ENCODE data around the gene ATXN7L3.
A peak's percentile ranks its signal among the peaks of the same experiment; 100 is the strongest.

Gene ATXN7L3

DNA sequence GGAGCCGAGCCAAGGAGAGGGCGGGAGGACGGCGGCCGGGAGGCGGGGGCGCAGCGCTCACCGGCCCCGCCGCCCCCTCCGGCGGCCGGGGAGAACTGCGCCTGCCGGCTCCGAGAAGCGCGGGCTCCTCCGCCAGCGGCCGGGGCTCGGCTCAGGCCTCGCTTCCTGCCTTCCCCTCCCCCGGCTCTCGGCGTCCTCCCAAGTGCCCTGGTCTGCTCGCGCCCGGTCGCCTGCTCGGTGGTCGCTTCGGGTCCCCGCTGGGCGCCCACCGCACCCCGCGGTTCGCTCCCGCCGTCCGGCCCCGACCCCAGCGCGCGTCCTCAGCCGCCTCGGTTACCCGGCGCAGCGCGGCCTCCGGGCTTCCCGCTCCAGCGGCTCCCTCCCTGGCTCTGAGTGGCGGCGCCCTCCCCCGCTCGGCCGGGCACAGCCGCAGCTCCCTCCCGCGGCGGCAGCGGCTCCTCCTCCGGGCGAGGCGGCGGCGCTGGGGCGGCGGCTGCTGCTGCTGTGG lies 19.5 kb upstream of the ATXN7L3 start:
- in situ Hi-C loops (cut with MboI; ENCODE audit: low pct_unique_long_range_greater_than_20kb, low sequenced_read_pairs): loop anchor here (10.0 kb wide), 1 partner anchor 106 kb away; the partner anchor contains the start of gene SLC25A39
- peak; percentile 59 for DNase-seq

DNA sequence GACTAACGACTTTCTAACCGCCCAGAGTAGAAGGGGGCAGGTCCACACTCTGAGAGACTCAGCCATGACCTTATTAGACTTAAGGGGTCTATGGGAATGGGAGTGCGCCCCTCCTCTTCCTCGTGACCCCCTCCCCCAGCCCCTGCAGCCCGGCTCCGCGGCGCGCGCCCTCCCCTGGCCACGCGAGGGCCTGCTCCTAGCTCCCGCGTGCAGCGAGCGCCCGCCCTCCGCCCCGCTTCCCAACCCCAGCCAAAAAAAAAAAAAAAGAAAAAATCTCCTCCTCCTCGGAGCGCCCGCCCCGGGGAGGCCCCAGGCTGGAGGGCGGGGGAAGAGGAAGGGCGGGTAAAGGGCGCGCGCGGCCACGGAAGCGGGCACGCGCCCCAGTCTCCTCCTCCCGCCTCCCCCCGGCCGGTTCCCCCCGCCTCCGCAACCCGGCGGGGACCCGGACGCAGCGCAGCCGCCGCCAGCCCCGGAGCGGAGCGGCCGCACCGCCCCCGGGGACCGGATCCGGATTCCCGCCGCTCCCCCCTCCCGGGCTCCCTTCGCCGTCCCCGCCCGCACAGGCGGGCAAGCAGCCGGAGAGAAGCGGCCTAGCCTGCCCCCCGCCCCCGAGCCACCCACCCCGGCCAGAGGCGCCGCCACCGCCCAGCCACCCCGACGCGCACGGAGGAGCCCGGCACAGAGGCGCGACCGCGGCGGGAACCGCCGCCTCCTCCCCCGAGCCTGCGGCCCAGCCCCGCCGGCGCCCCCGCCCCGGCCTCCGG lies 18.8 kb upstream of the ATXN7L3 start:
- in situ Hi-C loops (cut with MboI; ENCODE audit: low pct_unique_long_range_greater_than_20kb, low sequenced_read_pairs): loop anchor here (10.0 kb wide), 1 partner anchor 106 kb away; the partner anchor contains the start of gene SLC25A39
- peak; percentile 96 for DNase-seq

GRCh38 chr17:44217738-44218343 lies 18.2 kb upstream of the ATXN7L3 start:
- in situ Hi-C loops (cut with MboI; ENCODE audit: low pct_unique_long_range_greater_than_20kb, low sequenced_read_pairs): loop anchor here (10.0 kb wide), 1 partner anchor 107 kb away; the partner anchor contains the start of gene SLC25A39
- peak; percentile 34 for DNase-seq

GRCh38 chr17:44216694-44217093 lies 17.0 kb upstream of the ATXN7L3 start:
- DNase-seq: no peak
- in situ Hi-C loops (cut with MboI; ENCODE audit: low pct_unique_long_range_greater_than_20kb, low sequenced_read_pairs): loop anchor here (10.0 kb wide), 1 partner anchor 108 kb away; the partner anchor contains the start of gene SLC25A39

DNA sequence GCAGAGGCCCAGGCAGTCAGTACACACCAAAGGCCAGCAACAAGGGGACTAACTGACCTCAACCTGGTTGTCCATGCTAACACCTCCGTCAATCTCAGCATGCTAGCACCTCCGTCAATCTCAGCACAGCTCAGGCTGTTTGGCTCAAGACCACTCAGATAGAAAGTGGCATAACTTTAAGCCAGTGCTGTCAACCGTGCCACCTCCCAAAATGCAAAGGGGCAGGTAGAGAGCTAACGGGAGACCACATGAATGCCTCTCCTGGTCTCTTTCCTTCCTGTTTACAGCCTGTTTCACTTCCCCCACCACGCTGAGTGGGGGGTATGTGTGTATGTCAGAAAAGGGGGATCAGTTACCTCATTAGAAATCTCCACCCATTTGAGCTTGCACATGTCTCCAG lies 16.5 kb upstream of the ATXN7L3 start:
- in situ Hi-C loops (cut with MboI; ENCODE audit: low pct_unique_long_range_greater_than_20kb, low sequenced_read_pairs): loop anchor here (10.0 kb wide), 1 partner anchor 109 kb away; the partner anchor contains the start of gene SLC25A39
- DNase-seq: no peak

GRCh38 chr17:44214896-44215295 lies 15.2 kb upstream of the ATXN7L3 start:
- in situ Hi-C loops (cut with MboI; ENCODE audit: low pct_unique_long_range_greater_than_20kb, low sequenced_read_pairs): loop anchor here (10.0 kb wide), 1 partner anchor 110 kb away; the partner anchor contains the start of gene SLC25A39
- no peak for DNase-seq

DNA sequence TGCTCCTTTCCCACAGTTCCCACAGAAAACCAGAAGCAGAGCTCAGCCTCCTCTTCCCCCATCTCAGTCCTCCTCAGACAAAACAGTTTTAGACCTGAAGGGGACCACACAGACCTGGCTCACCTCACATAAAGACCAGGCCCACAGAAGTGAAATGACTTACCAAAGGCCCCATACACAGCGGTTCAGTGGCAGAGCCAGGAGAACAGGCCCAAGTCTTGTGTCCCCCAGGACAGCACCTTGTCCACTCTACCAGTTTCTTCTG lies 14.5 kb upstream of the ATXN7L3 start:
- in situ Hi-C loops (cut with MboI; ENCODE audit: low pct_unique_long_range_greater_than_20kb, low sequenced_read_pairs): loop anchor here (10.0 kb wide), 1 partner anchor 111 kb away; the partner anchor contains the start of gene SLC25A39
- DNase-seq: no peak

- in situ Hi-C loops (cut with MboI; ENCODE audit: low pct_unique_long_range_greater_than_20kb, low sequenced_read_pairs): loop anchor here (10.0 kb wide), 1 partner anchor 111 kb away; the partner anchor contains the start of gene SLC25A39
- DNase-seq: no peak
These were observed 13.9 kb upstream of the ATXN7L3 start for GRCh38 chr17:44213403-44214229.

DNA sequence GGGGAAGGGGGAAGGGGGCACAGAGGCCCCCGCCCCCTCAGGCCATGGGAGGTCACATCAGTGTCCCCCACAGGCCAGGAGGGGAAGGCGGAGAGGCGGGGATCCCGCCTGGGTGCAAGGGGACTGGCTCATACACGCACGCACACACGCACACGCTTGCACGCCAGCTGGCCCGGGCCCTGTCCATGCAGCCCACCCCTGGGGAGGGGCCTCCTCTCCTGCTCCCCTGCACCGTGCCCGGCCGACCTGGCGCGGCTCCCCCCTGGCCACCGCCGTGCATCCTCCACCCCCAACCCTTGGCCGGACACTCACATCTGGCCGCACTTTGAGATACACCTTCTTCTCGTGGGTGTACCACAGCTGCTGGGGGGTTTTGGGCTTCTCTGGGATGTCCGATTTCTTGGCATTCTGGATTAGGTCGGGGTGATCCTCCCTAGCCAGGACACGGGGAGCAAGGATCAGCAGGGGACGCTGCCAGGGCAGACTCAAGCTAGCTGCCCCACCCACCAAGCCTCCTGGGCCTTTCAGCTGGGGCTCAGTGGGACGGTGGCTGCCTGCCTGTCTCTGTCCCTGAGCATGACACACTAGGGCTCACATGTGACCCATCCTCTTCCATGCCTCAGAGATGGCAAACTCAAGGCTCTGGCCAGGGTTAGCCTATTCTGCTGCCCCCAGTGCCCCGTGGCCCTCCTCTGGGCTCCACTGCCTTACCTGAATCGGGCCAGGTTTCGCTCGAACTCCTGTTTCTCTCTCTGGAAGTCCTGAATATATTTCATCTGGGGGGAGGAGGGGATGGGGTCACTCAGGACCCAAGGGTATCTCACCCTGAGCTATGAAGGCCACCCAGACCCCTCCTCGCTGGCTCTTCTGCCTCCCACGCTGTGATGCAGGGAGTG lies 13.1 kb upstream of the ATXN7L3 start:
- in situ Hi-C loops (cut with MboI; ENCODE audit: low pct_unique_long_range_greater_than_20kb, low sequenced_read_pairs): loop anchor here (10.0 kb wide), 1 partner anchor 112 kb away; the partner anchor contains the start of gene SLC25A39
- no peak for DNase-seq

DNA sequence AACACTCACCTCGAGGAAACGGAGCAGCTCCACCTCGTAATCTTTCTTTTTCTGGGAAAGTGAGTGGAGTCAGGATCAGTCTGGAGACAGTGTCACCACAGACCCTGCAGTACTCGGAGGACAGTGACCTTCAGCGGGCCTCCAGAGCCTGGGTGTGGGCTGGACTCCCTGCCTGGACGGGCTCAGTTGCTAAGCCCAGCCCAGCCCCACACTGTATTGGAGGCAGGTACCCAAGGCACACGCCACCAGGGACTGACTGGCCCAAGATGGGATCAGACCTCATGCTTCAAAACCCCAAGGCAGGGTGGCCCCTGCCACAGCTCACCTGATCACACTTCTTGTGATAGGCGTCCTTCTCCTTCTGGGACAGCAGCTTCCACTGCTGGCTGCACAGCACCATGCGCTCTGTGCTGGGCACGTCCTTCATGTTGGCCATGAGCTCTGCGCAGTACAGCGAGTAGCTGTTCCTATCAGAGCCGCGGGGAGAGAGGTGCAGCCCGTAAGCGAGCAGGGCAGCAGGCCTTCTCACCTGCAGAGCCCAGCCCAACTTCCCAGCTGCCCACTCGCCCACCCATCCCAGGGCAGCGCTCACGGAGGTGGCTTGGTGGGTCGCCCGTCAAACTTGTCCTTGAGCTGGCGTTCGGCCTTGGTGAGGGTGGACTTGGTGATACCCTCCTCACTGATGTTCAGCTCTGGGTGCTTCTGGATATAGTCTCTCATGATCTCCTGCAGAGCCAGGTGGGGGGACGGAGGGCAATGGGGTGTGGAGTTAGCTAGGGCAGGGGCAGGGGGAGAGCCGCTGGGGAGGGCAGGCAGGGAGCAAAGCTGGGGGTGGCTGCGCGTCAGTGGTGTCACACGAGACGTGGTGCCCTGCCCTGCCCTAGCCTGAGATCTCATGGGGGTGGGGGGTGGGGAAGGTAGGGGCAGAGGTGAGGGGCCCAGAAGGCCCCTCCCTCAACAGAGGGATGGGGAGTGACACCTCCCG lies 11.9 kb upstream of the ATXN7L3 start:
- DNase-seq: no peak
- in situ Hi-C loops (cut with MboI; ENCODE audit: low pct_unique_long_range_greater_than_20kb, low sequenced_read_pairs): loop anchor here (10.0 kb wide), 1 partner anchor 113 kb away; the partner anchor contains the start of gene SLC25A39

GRCh38 chr17:44210342-44211192 lies 10.9 kb upstream of the ATXN7L3 start:
- in situ Hi-C loops (cut with MboI; ENCODE audit: low pct_unique_long_range_greater_than_20kb, low sequenced_read_pairs): loop anchor here (10.0 kb wide), 1 partner anchor 114 kb away; the partner anchor contains the start of gene SLC25A39
- peak; percentile 94 for DNase-seq

DNA sequence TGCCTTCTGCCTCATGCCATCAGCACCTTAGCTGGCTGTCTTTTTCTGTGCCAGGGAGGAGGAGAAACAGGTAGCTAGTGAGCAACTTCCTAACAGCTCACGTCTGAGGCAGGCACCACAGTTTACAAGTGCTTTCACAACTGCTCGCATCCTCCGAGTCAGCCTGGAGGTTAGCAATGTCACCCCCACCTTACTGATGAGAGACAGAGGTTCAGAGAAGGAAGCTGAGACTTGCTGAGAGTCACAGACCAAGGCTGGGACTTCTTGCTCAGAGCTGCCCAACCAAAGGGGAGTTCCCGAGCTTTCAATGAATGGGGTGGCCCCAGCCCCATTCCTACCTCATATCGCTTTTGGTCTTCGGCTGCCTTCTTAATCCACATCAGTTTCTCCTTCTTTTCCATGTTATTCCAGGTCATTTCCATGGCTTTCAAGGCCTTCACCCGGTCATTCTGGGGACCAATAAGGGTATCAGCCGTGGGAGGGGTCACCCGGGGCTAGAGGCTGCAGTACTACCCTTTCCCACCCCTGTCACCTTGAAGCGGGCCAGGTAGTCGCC lies 10.2 kb upstream of the ATXN7L3 start:
- in situ Hi-C loops (cut with MboI; ENCODE audit: low pct_unique_long_range_greater_than_20kb, low sequenced_read_pairs): loop anchor here (10.0 kb wide), 1 partner anchor 115 kb away; the partner anchor contains the start of gene SLC25A39
- no peak for DNase-seq

- DNase-seq: no peak
- in situ Hi-C loops (cut with MboI; ENCODE audit: low pct_unique_long_range_greater_than_20kb, low sequenced_read_pairs): no loop called here
These were observed 8.1 kb upstream of the ATXN7L3 start for GRCh38 chr17:44207743-44208142.

DNA sequence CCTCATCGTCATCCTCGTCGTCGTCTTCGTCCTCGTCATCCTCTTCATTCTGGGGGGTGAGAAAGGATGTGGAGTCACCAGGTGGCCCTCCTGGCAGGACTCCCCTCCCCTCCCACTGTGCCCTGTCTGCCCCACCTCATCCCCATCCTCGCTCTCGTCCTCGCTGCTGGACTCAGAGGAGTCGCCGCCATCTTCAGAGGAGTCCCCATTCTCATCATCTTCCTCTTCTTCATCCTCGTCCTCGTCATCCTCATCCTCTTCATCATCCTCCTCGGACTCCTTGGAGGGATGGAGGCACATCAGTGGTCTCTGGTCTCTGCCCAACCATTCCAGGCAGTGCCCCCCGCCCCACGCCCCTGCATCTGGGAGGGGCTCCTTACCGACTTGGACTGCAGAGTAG lies 7.6 kb upstream of the ATXN7L3 start:
- DNase-seq: no peak
- in situ Hi-C loops (cut with MboI; ENCODE audit: low pct_unique_long_range_greater_than_20kb, low sequenced_read_pairs): no loop called here

DNA sequence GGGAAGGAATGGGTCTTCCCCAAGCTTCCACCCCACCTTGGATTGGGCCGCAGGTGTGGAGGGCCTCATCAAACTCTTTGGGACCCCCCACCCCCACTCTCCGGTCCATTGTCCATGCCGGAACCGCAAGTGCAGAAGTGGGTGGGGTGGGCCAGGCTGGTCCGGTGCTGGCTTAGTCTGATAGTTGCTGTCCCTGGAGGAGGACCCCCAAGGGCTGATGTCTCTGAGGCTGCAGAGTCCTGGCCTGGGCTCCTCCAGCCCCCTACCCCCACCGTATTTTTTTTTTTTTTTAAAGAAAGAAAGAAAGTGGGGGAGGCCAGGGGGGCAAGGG lies 7.1 kb upstream of the ATXN7L3 start:
- in situ Hi-C loops (cut with MboI; ENCODE audit: low pct_unique_long_range_greater_than_20kb, low sequenced_read_pairs): no loop called here
- DNase-seq: no peak

Measured in KBM-7 (cell line).